HUDEP-2 (cell line): ENCODE results near the gene PSMD12.
"Not testable (repeated sequence)": the region's sequence is repeated elsewhere in the genome, so short reads cannot be mapped to it uniquely, and the experiment has no call there.

Experiments
- DNase-seq, 76 experiments: peaks; one replicate each; lab custom pipeline; 2025; ENCODE audit not compliant: unreplicated experiment in 76 of 76; lab: John Stamatoyannopoulos, UW

The PSMD12 gene

GRCh38 chr17:67359960-67360791, 6.2 kb downstream of the PSMD12 start:
- peak in 25 of 76 experiments; percentile 4 to 56 (median 25) for DNase-seq

- no peak for DNase-seq
These were observed 7.8 kb downstream of the PSMD12 start for GRCh38 chr17:67358612-67359011.

GRCh38 chr17:67353929-67354574, 12.3 kb downstream of the PSMD12 start:
- DNase-seq: no peak

- no peak for DNase-seq
These were observed 13.2 kb downstream of the PSMD12 start for GRCh38 chr17:67353161-67353560.

- DNase-seq: no peak
These were observed 17.0 kb downstream of the PSMD12 start for GRCh38 chr17:67349420-67349819.

- DNase-seq: no peak
These were observed 18.6 kb downstream of the PSMD12 start for GRCh38 chr17:67347826-67348225.

GRCh38 chr17:67343237-67343636, 23.1 kb downstream of the PSMD12 start:
- DNase-seq: no peak

GRCh38 chr17:67338353-67338752, 28.0 kb downstream of the PSMD12 start:
- DNase-seq: not testable (repeated sequence)

GRCh38 chr17:67336859-67337258, 29.5 kb downstream of the PSMD12 start:
- DNase-seq: no peak

- no peak for DNase-seq
These were observed 31.0 kb downstream of the PSMD12 start for GRCh38 chr17:67335245-67335835.

GRCh38 chr17:67332162-67332508, 34.2 kb downstream of the PSMD12 start:
- DNase-seq: not testable (repeated sequence)

- DNase-seq: not testable (repeated sequence)
These were observed 34.8 kb downstream of the PSMD12 start for GRCh38 chr17:67331381-67332161.

- no peak for DNase-seq
These were observed 38.4 kb downstream of the PSMD12 start for GRCh38 chr17:67328026-67328425.

- DNase-seq: not testable (repeated sequence)
These were observed 39.2 kb downstream of the PSMD12 start for GRCh38 chr17:67326959-67327745.

- no peak for DNase-seq
These were observed 39.9 kb downstream of the PSMD12 start for GRCh38 chr17:67326440-67326839.

GRCh38 chr17:67324330-67324729, 42.0 kb downstream of the PSMD12 start:
- no peak for DNase-seq

- no peak for DNase-seq
These were observed 42.9 kb downstream of the PSMD12 start for GRCh38 chr17:67323445-67323844.

GRCh38 chr17:67322042-67322787, 44.2 kb downstream of the PSMD12 start:
- DNase-seq: no peak

- DNase-seq: not testable (repeated sequence)
These were observed 44.9 kb downstream of the PSMD12 start for GRCh38 chr17:67321486-67321885.
